Naive thymus-derived CD8-positive, alpha-beta T cell (primary cell): ENCODE results near the gene MRPS5. TPM values are rescaled to one million over a fixed set of nuclear protein-coding genes. Genes with fewer than 3 reads are reported as not detected.

Experiments used
- ATAC-seq, 2 donors: fragments of 150-1000 bp; cut with Tn5 transposase in 1 of 2; sonication (Bioruptor Pico), chemical (Tn5 transposase) in 1 of 2; 1 replicate in 1 of 2; 2 replicates in 1 of 2; pipeline ENCODE4 v1.10.0; 2021; ENCODE audit warnings: mild to moderate bottlenecking in 2 of 2, moderate library complexity in 2 of 2
- POLR2A ChIA-PET: fragments of 350-600 bp; sonication (Branson Sonifier 250); formaldehyde crosslinking; loops from one replicate; lab custom pipeline; 2021; ENCODE audit warnings: antibody characterized with exemption; lab: Charles Lee
- DNase-seq, 10 donors: peaks; one replicate each; pipeline versions ENCODE4 v3.0.0 to v3.0.0-alpha.2; 2020 to 2022
- H3K27ac Mint-ChIP-seq, 10 donors: one replicate each; pipeline ENCODE4 v1.8.0; 2020 to 2022; ENCODE audit warnings: mild to moderate bottlenecking in 10 of 10, mixed read lengths in 10 of 10, moderate library complexity in 4 of 10, inconsistent platforms in 1 of 10
- H3K27me3 Mint-ChIP-seq, 5 donors: one replicate each; pipeline ENCODE4 v1.8.0; 2021 to 2022; ENCODE audit warnings: mixed read lengths in 5 of 5
- H3K36me3 Mint-ChIP-seq, 3 donors: one replicate each; pipeline ENCODE4 v1.8.0; 2020 to 2022; ENCODE audit warnings: mixed read lengths in 3 of 3, mild to moderate bottlenecking in 2 of 3, inconsistent platforms in 1 of 3
- H3K4me1 Mint-ChIP-seq, 4 donors: one replicate each; pipeline ENCODE4 v1.8.0; 2021 to 2022; ENCODE audit warnings: mixed read lengths in 4 of 4
- H3K4me3 Mint-ChIP-seq, 10 donors: one replicate each; pipeline ENCODE4 v1.8.0; 2020 to 2022; ENCODE audit warnings: mild to moderate bottlenecking in 10 of 10, mixed read lengths in 10 of 10, moderate library complexity in 6 of 10, inconsistent platforms in 1 of 10
- H3K9me3 Mint-ChIP-seq, 9 donors: one replicate each; pipeline ENCODE4 v1.8.0; 2020 to 2022; ENCODE audit warnings: mixed read lengths in 9 of 9, mild to moderate bottlenecking in 3 of 9, inconsistent platforms in 1 of 9, moderate library complexity in 1 of 9
- polyA plus RNA-seq, 3 donors: library from polyadenylated mRNA; unstranded; fragments of 300-500 nt; fragmentation: Illumina TruSeq; gene quantifications; one replicate each; pipeline ENCODE4 v1.2.3, GENCODE V29; 2021
- total RNA-seq, 8 experiments: library from RNA in 2 of 8; stranded (reverse) in 2 of 8; gene quantifications; one replicate each; pipeline ENCODE4 v1.2.3 and lab custom pipeline; 2021 to 2026

Gene MRPS5
- total and polyA plus RNA-seq, 5 experiments from 2014 or later: 37.2 to 66.0 (median 54.6) TPM

DNA sequence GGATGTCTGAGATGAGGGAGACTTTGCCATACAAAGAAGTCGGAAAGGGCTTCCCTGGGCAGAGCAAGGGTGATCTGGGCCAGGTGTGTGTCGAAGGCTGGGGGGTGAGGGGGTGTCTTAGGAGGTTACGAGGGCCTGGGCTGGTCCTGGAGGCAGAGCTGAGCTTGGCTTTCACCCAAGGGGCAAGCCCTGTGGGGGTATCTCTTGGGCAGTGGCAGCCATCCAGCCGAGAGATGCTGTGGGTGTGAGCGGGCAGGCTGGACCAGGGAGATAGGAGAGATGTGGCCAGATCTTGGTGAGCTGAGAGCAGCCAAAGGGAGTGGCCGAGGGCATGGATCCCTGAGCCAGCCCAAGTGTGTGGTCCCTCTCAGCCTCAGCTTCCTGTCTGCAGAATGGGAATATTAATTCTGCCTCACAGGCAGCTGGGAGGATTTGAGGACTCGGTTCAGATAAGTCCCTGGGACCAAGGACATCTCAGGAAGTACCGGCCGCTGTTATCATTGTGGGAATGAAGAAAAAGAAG lies 63.1 kb downstream of the MRPS5 start:
- Mint-ChIP-seq H3K4me3 (peak overlapping the region in 2 of 10 donors; percentile 34 to 41), H3K27ac (peak overlapping the region in 8 of 10 donors; percentile 12 to 75 (median 54)), H3K4me1 (peaks cover 39 to 67% (median 60%) of the 10 kb centered on the region in 4 donors), H3K36me3 (peaks cover 0 to 3% (median 2%) of the 10 kb centered on the region in 3 donors), H3K27me3 (no peaks in the 10 kb centered on the region), H3K9me3 (no peaks in the 10 kb centered on the region)
- DNase-seq: no peak
- ATAC-seq: no peak
- POLR2A ChIA-PET: interaction anchor here (2.0 to 20.2 kb wide), 3 partner anchors 18 to 36 kb away, joined by 7 to 537 read pairs (median 54); partner anchors contain the start of gene MAL

DNA sequence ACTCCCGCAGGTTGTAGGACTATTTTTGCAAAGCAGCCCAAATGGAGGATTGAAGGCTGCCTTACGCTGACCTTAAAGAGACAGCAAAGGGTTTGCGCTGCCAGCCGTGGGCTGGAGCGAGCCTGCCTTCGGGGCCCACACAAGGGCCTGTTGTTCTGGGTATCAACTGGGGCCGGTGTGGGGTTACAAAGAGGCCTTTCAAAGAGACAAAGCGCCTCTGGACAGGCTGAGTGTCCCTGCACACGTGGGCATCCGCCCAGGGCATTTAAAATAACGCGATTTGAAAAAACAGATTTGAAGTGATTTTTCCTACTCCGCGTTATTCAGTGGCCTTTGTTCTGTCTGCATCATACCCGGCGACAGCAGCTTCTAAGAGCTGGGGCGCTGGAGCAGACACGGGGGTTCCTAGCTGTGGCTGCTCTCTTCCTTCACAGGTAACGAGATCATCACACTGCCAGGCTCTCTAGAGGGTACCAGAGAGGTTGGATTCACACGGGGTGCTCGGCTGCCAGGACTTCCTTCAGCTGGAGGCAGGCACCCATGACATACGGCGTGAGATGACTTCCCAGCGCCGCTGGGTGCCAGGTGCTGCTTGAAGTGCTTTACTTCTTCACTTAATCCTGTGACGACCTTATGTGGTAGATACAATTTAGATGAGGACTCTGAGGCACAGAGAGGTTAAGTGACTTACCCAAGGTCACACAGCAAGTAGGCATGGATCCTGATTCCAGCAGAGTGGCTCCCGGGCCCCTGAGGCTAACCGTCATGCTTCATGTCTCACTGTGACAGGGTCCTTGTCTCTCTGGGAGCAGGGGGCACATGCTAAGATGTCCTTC lies 63.9 kb downstream of the MRPS5 start:
- DNase-seq: no peak
- H3K9me3 Mint-ChIP-seq: no peaks in the 10 kb centered on the region
- peak overlapping the region in 5 of 10 donors; percentile 1 to 75 (median 56) for H3K27ac Mint-ChIP-seq
- POLR2A ChIA-PET: interaction anchor here (2.0 to 20.2 kb wide), 4 partner anchors 19 to 35 kb away, joined by 7 to 537 read pairs (median 144); partner anchors contain the start of gene MAL
- H3K4me1 Mint-ChIP-seq: peaks cover 40 to 67% (median 60%) of the 10 kb centered on the region in 4 donors
- peak overlapping the region in 1 of 10 donors; percentile 34 for H3K4me3 Mint-ChIP-seq
- no peak for ATAC-seq
- H3K36me3 Mint-ChIP-seq: peaks cover 0 to 8% (median 4%) of the 10 kb centered on the region in 3 donors
- H3K27me3 Mint-ChIP-seq: no peaks in the 10 kb centered on the region

DNA sequence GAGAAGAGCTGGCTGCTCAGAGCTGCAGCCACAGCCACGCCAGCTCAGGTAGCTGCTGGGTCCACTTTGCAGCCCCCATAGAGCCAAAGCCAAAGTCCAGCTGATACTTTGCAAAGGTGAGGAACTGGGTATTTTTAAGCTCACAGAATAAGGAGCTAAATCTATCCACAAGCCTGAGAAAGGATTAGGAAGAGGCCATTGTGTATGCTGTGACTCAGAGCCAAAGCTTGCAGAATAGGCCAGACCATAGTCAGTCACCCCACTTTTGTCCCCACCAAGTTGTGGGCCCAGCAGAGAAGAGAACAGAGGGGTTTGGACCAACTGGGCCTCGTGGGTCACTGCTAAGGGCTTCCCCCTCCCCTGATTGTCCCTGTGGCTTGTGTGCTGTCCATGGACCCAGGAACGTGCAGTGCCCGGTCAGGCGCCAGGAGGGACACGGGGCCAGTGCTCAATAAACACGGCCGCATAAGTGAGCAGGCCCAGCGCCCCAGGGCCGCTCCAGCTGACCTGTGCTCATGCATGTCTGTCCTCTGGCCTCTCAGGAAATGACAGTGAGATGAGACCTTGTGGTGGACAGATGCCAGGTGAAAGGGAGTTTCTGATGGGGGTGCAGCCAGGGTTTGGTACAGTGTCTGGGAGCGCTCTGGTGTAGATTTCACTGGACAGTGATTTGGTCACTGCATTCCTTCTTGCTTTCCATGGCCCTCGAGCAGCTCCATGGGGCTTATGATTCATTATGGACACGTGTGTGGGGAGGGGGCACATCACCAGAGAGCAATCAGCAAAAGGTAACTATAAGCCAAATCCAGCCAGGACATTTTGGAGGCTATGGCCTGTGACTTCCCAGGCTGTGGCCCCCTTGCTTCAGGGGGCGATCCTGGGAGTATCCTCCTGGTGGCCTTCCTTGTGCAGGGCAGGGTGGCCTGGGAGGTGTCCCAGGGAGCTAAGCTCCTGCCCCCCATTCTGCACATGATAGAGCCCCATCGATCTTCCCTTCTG lies 64.8 kb downstream of the MRPS5 start:
- Mint-ChIP-seq H3K9me3 (no peaks in the 10 kb centered on the region), H3K4me1 (peaks cover 38 to 67% (median 59%) of the 10 kb centered on the region in 4 donors), H3K27me3 (no peaks in the 10 kb centered on the region), H3K4me3 (peak overlapping the region in 4 of 10 donors; percentile 15 to 27 (median 24)), H3K27ac (peak overlapping the region in 8 of 10 donors; percentile 25 to 94 (median 76)), H3K36me3 (peaks cover 0 to 17% (median 6%) of the 10 kb centered on the region in 3 donors)
- no peak for DNase-seq
- POLR2A ChIA-PET: interaction anchor here (0.8 to 20.2 kb wide), 5 partner anchors 7 to 32 kb away, joined by 3 to 537 read pairs (median 57); partner anchors contain the start of gene MAL
- no peak for ATAC-seq

DNA sequence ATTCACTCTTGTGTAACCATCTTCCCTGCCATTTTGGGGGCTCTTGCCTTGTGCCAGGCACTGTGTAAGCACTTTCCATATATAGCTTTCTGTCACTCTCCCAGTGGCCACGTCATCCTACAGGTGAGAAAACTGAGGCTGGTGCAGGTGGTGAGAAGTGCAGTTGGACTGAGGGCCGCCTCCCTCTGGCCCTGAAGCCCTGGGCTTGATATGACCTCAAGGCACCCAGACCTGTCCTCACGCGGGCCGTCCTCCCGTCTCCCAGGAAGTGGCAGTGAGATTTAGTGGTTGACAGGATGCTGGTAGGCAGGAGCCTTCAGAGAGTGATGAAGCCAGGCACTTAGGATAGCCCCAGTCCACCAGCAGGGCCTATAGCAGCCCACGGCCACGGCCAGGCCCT lies 65.6 kb downstream of the MRPS5 start:
- H3K9me3 Mint-ChIP-seq: no peaks in the 10 kb centered on the region
- POLR2A ChIA-PET: interaction anchor here (0.8 to 20.2 kb wide), 6 partner anchors 8 to 32 kb away, joined by 3 to 537 read pairs (median 43); partner anchors contain the start of gene MAL
- H3K27ac Mint-ChIP-seq: peak overlapping the region; percentile 24 to 96 (median 80)
- H3K36me3 Mint-ChIP-seq: peaks cover 0 to 24% (median 6%) of the 10 kb centered on the region in 3 donors
- peak; percentile 26 to 33 for ATAC-seq
- peaks cover 41 to 69% (median 59%) of the 10 kb centered on the region in 4 donors for H3K4me1 Mint-ChIP-seq
- peak overlapping the region in 7 of 10 donors; percentile 11 to 44 (median 23) for H3K4me3 Mint-ChIP-seq
- H3K27me3 Mint-ChIP-seq: no peaks in the 10 kb centered on the region
- DNase-seq: no peak

DNA sequence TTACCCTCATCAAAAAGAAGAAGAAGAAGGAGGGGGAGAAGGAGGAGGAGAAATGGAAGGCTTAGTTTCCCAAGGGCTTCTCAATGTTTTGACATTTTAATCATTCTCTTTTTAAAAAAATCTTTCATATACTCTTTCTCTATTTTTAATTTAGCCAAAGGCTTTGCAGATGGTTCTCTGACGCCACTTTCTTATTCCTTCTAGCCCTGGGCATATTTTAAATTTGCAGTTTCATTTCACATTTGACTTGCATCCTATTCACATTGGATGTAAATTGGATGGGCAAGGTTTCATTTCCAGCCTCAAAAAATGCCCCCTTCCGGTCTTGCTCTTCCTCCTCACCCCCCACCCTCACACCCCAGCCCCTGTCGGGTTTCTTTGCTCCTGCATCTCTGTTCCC lies 66.3 kb downstream of the MRPS5 start:
- H3K9me3 Mint-ChIP-seq: no peaks in the 10 kb centered on the region
- POLR2A ChIA-PET: interaction anchor here (1.2 to 20.2 kb wide), 6 partner anchors 9 to 31 kb away, joined by 3 to 537 read pairs (median 43); partner anchors contain the start of gene MAL
- DNase-seq (no peak), ATAC-seq (no peak)
- H3K4me3 Mint-ChIP-seq: peak overlapping the region in 5 of 10 donors; percentile 27 to 66 (median 48)
- peaks cover 0 to 31% (median 6%) of the 10 kb centered on the region in 3 donors for H3K36me3 Mint-ChIP-seq
- H3K27ac Mint-ChIP-seq: peak overlapping the region in 9 of 10 donors; percentile 41 to 96 (median 83)
- H3K27me3 Mint-ChIP-seq: no peaks in the 10 kb centered on the region
- peaks cover 43 to 75% (median 63%) of the 10 kb centered on the region in 4 donors for H3K4me1 Mint-ChIP-seq

DNA sequence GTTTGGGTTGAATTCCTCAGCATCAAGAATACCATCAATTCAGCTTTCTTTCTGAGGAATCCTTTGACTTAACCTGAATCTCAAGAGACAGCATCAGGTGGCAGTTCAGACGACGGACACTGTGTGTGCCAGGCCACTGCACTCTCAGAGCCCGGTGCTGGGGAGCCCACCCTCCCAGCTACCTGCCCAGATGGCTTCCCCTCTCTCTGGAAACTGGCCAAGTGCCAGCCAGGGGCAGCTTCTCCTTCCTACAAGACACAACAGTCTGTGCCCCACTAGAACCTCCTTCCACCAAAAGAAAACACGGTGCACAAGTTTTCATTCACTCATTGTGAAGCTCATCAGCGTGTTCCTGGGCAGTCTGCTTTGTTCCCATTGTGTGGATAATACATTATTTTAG lies 67.6 kb downstream of the MRPS5 start:
- peak in 2 of 10 donors; percentile 37 to 38 for DNase-seq
- POLR2A ChIA-PET: interaction anchor here (1.2 to 20.2 kb wide), 10 partner anchors 10 to 106 kb away, joined by 3 to 537 read pairs (median 7); partner anchors contain the start of genes MAL, MRPS5 and ZNF514
- Mint-ChIP-seq H3K4me1 (peaks cover 41 to 76% (median 68%) of the 10 kb centered on the region in 4 donors), H3K36me3 (peaks cover 0 to 39% (median 6%) of the 10 kb centered on the region in 3 donors), H3K27ac (peak overlapping the region; percentile 88 to 96 (median 94)), H3K27me3 (no peaks in the 10 kb centered on the region), H3K9me3 (no peaks in the 10 kb centered on the region), H3K4me3 (peak overlapping the region in 9 of 10 donors; percentile 11 to 78 (median 48))
- ATAC-seq: peak; percentile 27 to 29

DNA sequence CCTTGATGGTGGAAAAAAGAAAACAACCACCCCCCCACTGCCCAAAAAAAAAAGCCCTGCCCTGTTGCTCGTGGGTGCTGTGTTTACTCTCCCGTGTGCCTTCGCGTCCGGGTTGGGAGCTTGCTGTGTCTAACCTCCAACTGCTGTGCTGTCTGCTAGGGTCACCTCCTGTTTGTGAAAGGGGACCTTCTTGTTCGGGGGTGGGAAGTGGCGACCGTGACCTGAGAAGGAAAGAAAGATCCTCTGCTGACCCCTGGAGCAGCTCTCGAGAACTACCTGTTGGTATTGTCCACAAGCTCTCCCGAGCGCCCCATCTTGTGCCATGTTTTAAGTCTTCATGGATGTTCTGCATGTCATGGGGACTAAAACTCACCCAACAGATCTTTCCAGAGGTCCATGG lies 68.1 kb downstream of the MRPS5 start:
- H3K4me3 Mint-ChIP-seq: peak overlapping the region in 9 of 10 donors; percentile 35 to 78 (median 68)

DNA sequence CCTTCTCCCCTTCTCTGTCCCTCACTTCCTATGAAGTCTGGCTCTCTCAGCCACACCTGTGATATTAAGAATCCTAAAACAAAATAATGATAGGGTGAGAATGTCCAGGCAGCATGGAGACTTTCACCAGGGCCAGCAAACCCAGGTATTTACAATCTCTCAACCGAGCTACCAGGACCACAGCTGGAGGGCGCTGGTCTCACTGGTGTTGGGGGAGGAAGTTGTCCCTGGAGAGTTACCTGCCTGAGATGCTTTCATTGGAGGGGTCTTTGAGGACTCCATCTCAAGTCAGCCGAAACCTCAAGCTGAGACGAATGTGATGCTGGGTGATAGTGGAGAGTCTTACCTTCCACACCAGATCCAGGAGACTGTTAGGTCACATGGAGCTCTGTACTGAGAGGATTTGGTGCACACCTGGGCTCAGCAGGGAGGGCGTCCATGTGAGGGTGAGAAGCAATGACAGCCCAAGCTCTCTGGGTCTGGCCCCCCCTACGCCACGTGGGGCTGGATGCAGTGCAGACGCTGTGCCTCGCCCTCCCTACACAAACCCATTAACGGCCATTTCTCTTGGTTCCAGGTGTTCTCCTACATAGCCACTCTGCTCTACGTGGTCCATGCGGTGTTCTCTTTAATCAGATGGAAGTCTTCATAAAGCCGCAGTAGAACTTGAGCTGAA lies 68.7 kb downstream of the MRPS5 start:
- Mint-ChIP-seq H3K27ac (peak overlapping the region; percentile 87 to 96 (median 94)), H3K9me3 (no peaks in the 10 kb centered on the region), H3K27me3 (no peaks in the 10 kb centered on the region), H3K4me1 (peaks cover 38 to 84% (median 72%) of the 10 kb centered on the region in 4 donors), H3K4me3 (peak overlapping the region in 7 of 10 donors; percentile 7 to 78 (median 38)), H3K36me3 (peaks cover 0 to 43% (median 6%) of the 10 kb centered on the region in 3 donors)
- POLR2A ChIA-PET: interaction anchor here (0.7 to 20.2 kb wide), 12 partner anchors 8 to 107 kb away, joined by 3 to 537 read pairs (median 6); partner anchors contain the start of genes MAL and ZNF514
- DNase-seq (no peak), ATAC-seq (peak; percentile 16 to 23)

More for the DNA sequence above, 68.1 kb downstream of the MRPS5 start:
- H3K4me1 Mint-ChIP-seq: peaks cover 40 to 80% (median 70%) of the 10 kb centered on the region in 4 donors
- H3K27me3 Mint-ChIP-seq: no peaks in the 10 kb centered on the region
- peaks cover 0 to 43% (median 6%) of the 10 kb centered on the region in 3 donors for H3K36me3 Mint-ChIP-seq
- peak in 2 of 10 donors; percentile 43 to 46 for DNase-seq
- H3K27ac Mint-ChIP-seq: peak overlapping the region; percentile 88 to 96 (median 94)
- H3K9me3 Mint-ChIP-seq: no peaks in the 10 kb centered on the region
- POLR2A ChIA-PET: interaction anchor here (0.7 to 20.2 kb wide), 12 partner anchors 8 to 106 kb away, joined by 3 to 537 read pairs (median 6); partner anchors contain the start of genes MAL, MRPS5 and ZNF514
- peak; percentile 47 to 61 for ATAC-seq

DNA sequence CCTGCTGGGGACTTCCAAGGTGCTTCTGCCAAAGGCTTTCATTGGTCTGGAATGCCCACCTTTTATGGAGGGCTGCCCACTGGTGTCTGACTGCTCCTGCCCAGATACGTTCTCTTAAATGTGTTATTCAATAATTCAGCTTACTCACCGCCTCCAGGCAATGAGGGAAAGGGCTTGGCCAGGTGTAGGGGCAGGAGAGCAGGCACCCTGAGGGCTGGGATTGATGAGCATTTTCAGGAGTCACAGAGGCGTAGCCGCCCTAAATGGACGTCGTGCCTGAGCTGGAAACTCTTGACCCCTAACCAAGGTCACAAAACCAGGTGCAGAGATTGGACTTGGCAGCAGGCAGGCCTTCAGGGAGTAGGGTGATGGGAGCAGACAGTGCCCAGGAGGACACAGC lies 69.3 kb downstream of the MRPS5 start:
- Mint-ChIP-seq H3K27me3 (no peaks in the 10 kb centered on the region), H3K4me1 (peaks cover 41 to 90% (median 76%) of the 10 kb centered on the region in 4 donors), H3K4me3 (no peak overlapping the region), H3K36me3 (peaks cover 0 to 43% (median 6%) of the 10 kb centered on the region in 3 donors), H3K27ac (peak overlapping the region in 9 of 10 donors; percentile 22 to 96 (median 93)), H3K9me3 (no peaks in the 10 kb centered on the region)
- POLR2A ChIA-PET: interaction anchor here (1.0 to 20.2 kb wide), 8 partner anchors 9 to 28 kb away, joined by 4 to 537 read pairs (median 18); partner anchors contain the start of gene MAL
- no peak for ATAC-seq
- DNase-seq: no peak

DNA sequence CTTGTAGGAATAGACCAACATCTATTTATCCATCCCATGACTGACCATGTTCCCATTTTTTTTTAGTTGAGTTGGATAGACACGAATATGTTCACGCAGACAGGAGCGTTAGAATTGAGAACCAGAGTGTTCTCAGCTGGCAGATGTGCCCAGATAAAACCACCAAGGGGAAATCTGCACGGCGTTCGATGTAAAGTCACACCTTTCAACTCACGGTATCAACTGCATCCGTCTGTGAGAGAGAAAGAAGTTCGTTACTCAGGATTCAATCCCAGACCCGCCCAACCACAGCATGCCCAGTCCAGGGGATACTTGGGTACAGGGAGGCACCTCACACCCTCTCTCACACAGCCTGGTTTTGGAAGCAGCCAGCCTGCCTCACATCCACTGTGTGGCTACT lies 70.0 kb downstream of the MRPS5 start:
- Mint-ChIP-seq H3K4me1 (peaks cover 45 to 90% (median 79%) of the 10 kb centered on the region in 4 donors), H3K9me3 (no peaks in the 10 kb centered on the region), H3K4me3 (peak overlapping the region in 4 of 10 donors; percentile 12 to 29 (median 14)), H3K36me3 (peaks cover 0 to 43% (median 6%) of the 10 kb centered on the region in 3 donors), H3K27ac (peak overlapping the region; percentile 72 to 96 (median 84)), H3K27me3 (no peaks in the 10 kb centered on the region)
- DNase-seq (no peak), ATAC-seq (no peak)
- POLR2A ChIA-PET: interaction anchor here (1.0 to 20.2 kb wide), 6 partner anchors 8 to 27 kb away, joined by 4 to 537 read pairs (median 43); partner anchors contain the start of gene MAL
